PC-9 (cell line): ENCODE data around the gene HSD17B11.

Source experiments
- CTCF ChIP-seq: fragments of 200-600 bp; sonication (generic); conservative IDR thresholded peaks from 2 replicates; pipeline ENCODE4 v1.6.1; 2017; ENCODE audit warnings: mixed run types, antibody characterized with exemption, mild to moderate bottlenecking, moderate library complexity
- EZH2 ChIP-seq: fragments of 200-600 bp; sonication (generic); IDR thresholded peaks from 2 replicates; pipeline ENCODE4 v1.8.0; 2017; ENCODE audit warnings: antibody characterized with exemption, low read depth

- TF ChIP-seq CTCF, result no peak
- no peak for TF ChIP-seq EZH2
Observed at GRCh38 chr4:87337361-87337760, 53.6 kb downstream of the HSD17B11 start.
